Neural cell (in vitro differentiated cells): ENCODE measurements around the gene NCAM1. TPM values are rescaled to one million over a fixed set of nuclear protein-coding genes. Genes with fewer than 3 reads are reported as not detected.

Source experiments
- H2AFZ ChIP-seq: fragments of 200-600, 300-800 bp; sonication (generic), shearing (Covaris generic); 2 replicates; pipeline ENCODE4 v1.6.0; 2014; ENCODE audit warnings: low read depth, mild to moderate bottlenecking, antibody characterized with exemption, low read length, moderate library complexity
- H3F3A ChIP-seq: fragments of 200-600 bp; shearing (Covaris generic); 2 replicates; pipeline ENCODE4 v1.6.1; 2016; ENCODE audit warnings: mild to moderate bottlenecking, moderate library complexity, mixed read lengths, antibody characterized with exemption, low read length; ENCODE audit not compliant: insufficient read depth, poor library complexity, severe bottlenecking
- H3K27ac ChIP-seq: fragments of 200-600, 300-800 bp; sonication (generic), shearing (Covaris generic); 2 replicates; pipeline ENCODE4 v1.5.1; 2014; ENCODE audit warnings: mild to moderate bottlenecking, low read length, moderate library complexity
- H3K27me3 ChIP-seq: fragments of 300-800, 200-600 bp; sonication (generic), shearing (Covaris generic); 2 replicates; pipeline ENCODE4 v1.6.0; 2014; ENCODE audit warnings: mild to moderate bottlenecking, low read depth, low read length, moderate library complexity; ENCODE audit not compliant: insufficient read depth
- H3K36me3 ChIP-seq: fragments of 300-800, 200-600 bp; sonication (generic), shearing (Covaris generic); 2 replicates; pipeline ENCODE4 v1.5.1; 2014; ENCODE audit warnings: mild to moderate bottlenecking, antibody characterized with exemption, low read length, moderate library complexity; ENCODE audit not compliant: insufficient read depth
- H3K4me2 ChIP-seq: fragments of 300-800, 200-600 bp; sonication (generic), shearing (Covaris generic); 2 replicates; pipeline ENCODE4 v1.6.0; 2014; ENCODE audit warnings: mild to moderate bottlenecking, low read length
- H3K4me3 ChIP-seq: fragments of 300-800, 200-600 bp; sonication (generic), shearing (Covaris generic); 2 replicates; pipeline ENCODE4 v1.5.1; 2014; ENCODE audit warnings: mild to moderate bottlenecking, low read length, moderate library complexity
- H3K79me2 ChIP-seq: fragments of 200-600 bp; shearing (Covaris generic); replicated peaks from 2 replicates; pipeline ENCODE4 v1.6.0; 2014; ENCODE audit warnings: mild to moderate bottlenecking, low read length, moderate library complexity; ENCODE audit not compliant: insufficient read depth
- H3K9ac ChIP-seq: fragments of 300-800, 200-600 bp; sonication (generic), shearing (Covaris generic); 2 replicates; pipeline ENCODE4 v1.6.1; 2016; ENCODE audit warnings: mild to moderate bottlenecking, low read length, mixed read lengths
- H3K9me2 ChIP-seq: fragments of 200-600 bp; shearing (Covaris generic); 2 replicates; pipeline ENCODE4 v1.6.1; 2016; ENCODE audit warnings: mild to moderate bottlenecking, low read length, mixed read lengths; ENCODE audit not compliant: insufficient read depth
- H3K9me3 ChIP-seq: fragments of 200-600, 300-800 bp; sonication (generic), shearing (Covaris generic); 2 replicates; pipeline ENCODE4 v1.6.1; 2016; ENCODE audit warnings: mild to moderate bottlenecking, mixed run types, low read length, moderate library complexity, mixed read lengths
- H4K20me1 ChIP-seq: fragments of 200-600 bp; shearing (Covaris generic); 2 replicates; pipeline ENCODE4 v1.6.1; 2016; ENCODE audit warnings: mild to moderate bottlenecking, mixed run types; ENCODE audit not compliant: insufficient read depth
- EP300 ChIP-seq: fragments of 450-650 bp; conservative IDR thresholded peaks from 2 replicates; pipeline ENCODE4 v1.6.1; 2014; ENCODE audit warnings: antibody characterized with exemption, mild to moderate bottlenecking, moderate library complexity; ENCODE audit not compliant: poor library complexity, severe bottlenecking
- EZH2 ChIP-seq: fragments of 200-600, 300-800 bp; shearing (Covaris generic), sonication (generic); IDR thresholded peaks from 2 replicates; pipeline ENCODE4 v1.6.1; 2014; ENCODE audit warnings: antibody characterized with exemption, low read length, borderline replicate concordance, mild to moderate bottlenecking; ENCODE audit not compliant: insufficient read depth, poor library complexity, severe bottlenecking
- MXI1 ChIP-seq: fragments of 450-650 bp; conservative IDR thresholded peaks from 2 replicates; pipeline ENCODE4 v1.6.1; 2014; ENCODE audit warnings: antibody characterized with exemption, mild to moderate bottlenecking; ENCODE audit not compliant: poor library complexity, severe bottlenecking
- POLR2AphosphoS5 ChIP-seq: IDR thresholded peaks from 2 replicates; pipeline ENCODE4 v1.6.1; 2012
- RAD21 ChIP-seq: fragments of 450-650 bp; conservative IDR thresholded peaks from 2 replicates; pipeline ENCODE4 v1.6.1; 2014; ENCODE audit warnings: antibody characterized with exemption, mild to moderate bottlenecking, moderate library complexity
- SMC3 ChIP-seq: fragments of 450-650 bp; conservative IDR thresholded peaks from 2 replicates; pipeline ENCODE4 v1.6.1; 2014; ENCODE audit warnings: antibody characterized with exemption, mild to moderate bottlenecking, moderate library complexity; ENCODE audit not compliant: poor library complexity
- TAF1 ChIP-seq: IDR thresholded peaks from 2 replicates; pipeline ENCODE4 v1.6.1; 2012; ENCODE audit warnings: low read depth
- polyA plus RNA-seq: library from polyadenylated mRNA; depleted of rRNA; stranded (reverse); fragments of >200 nt; gene quantifications from 2 replicates; pipeline ENCODE4 v1.2.3, GENCODE V29; 2014
- TF ChIP-seq, protein P1 (sequence below): IDR thresholded peaks from 2 replicates; pipeline ENCODE4 v1.6.1; 2012; ENCODE audit warnings: borderline replicate concordance
- TF ChIP-seq, protein P2 (sequence below): fragments of 450-650 bp; IDR thresholded peaks from 2 replicates; pipeline ENCODE4 v1.5.1; 2014; ENCODE audit warnings: antibody characterized with exemption, mild to moderate bottlenecking, moderate library complexity; ENCODE audit not compliant: poor library complexity, severe bottlenecking

The NCAM1 gene
- polyA plus RNA-seq, 1 donor from 2014 or later = 120 TPM

DNA sequence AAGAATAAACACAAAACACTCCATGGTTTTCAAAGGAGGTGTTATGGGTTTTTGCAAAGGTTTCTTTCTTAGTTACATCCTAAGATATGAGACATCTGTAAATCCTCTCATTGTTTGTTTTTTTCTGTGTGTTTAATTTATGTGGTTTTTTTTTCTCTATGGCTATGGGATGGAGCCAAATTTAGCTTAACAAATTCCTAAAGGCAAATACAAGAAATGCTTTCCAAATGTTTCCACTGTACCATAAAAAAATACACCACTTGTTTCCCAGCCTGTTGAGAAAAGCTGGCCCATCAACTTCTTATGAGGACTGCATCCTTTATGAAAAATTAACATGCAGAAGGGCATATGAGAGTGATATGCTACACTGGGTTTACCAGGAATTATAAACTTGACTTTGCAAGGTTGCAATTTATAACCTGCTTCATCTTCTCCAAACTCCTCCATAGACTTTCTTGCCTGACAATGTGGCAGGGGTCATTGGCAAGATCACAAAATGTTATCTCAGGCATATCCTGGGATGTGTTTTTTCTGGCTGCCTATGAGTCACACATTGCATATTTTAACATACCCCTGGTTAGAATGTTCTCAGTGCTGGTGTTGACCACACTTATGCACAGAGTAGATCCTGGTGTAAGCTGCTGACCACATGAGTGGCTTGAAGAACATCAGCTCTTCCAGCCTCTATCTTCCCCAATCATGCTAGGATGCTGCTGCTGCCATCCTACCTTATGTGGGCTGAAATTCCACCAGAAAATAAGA, 215.6 kb downstream of the NCAM1 start:
- H2AFZ ChIP-seq = no peak overlapping the region
- TF ChIP-seq RAD21 (no peak), EP300 (no peak), SMC3 (no peak), POLR2AphosphoS5 (no peak), TAF1 (no peak), EZH2 (no peak), MXI1 (no peak)
- TF ChIP-seq, protein P1, sequence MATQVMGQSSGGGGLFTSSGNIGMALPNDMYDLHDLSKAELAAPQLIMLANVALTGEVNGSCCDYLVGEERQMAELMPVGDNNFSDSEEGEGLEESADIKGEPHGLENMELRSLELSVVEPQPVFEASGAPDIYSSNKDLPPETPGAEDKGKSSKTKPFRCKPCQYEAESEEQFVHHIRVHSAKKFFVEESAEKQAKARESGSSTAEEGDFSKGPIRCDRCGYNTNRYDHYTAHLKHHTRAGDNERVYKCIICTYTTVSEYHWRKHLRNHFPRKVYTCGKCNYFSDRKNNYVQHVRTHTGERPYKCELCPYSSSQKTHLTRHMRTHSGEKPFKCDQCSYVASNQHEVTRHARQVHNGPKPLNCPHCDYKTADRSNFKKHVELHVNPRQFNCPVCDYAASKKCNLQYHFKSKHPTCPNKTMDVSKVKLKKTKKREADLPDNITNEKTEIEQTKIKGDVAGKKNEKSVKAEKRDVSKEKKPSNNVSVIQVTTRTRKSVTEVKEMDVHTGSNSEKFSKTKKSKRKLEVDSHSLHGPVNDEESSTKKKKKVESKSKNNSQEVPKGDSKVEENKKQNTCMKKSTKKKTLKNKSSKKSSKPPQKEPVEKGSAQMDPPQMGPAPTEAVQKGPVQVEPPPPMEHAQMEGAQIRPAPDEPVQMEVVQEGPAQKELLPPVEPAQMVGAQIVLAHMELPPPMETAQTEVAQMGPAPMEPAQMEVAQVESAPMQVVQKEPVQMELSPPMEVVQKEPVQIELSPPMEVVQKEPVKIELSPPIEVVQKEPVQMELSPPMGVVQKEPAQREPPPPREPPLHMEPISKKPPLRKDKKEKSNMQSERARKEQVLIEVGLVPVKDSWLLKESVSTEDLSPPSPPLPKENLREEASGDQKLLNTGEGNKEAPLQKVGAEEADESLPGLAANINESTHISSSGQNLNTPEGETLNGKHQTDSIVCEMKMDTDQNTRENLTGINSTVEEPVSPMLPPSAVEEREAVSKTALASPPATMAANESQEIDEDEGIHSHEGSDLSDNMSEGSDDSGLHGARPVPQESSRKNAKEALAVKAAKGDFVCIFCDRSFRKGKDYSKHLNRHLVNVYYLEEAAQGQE = no peak
- TF ChIP-seq, protein P2, sequence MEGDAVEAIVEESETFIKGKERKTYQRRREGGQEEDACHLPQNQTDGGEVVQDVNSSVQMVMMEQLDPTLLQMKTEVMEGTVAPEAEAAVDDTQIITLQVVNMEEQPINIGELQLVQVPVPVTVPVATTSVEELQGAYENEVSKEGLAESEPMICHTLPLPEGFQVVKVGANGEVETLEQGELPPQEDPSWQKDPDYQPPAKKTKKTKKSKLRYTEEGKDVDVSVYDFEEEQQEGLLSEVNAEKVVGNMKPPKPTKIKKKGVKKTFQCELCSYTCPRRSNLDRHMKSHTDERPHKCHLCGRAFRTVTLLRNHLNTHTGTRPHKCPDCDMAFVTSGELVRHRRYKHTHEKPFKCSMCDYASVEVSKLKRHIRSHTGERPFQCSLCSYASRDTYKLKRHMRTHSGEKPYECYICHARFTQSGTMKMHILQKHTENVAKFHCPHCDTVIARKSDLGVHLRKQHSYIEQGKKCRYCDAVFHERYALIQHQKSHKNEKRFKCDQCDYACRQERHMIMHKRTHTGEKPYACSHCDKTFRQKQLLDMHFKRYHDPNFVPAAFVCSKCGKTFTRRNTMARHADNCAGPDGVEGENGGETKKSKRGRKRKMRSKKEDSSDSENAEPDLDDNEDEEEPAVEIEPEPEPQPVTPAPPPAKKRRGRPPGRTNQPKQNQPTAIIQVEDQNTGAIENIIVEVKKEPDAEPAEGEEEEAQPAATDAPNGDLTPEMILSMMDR = no peak
- H3K27me3 ChIP-seq = no peaks in the 10 kb centered on the region
- no peak overlapping the region for H3K27ac ChIP-seq
- H3K79me2 ChIP-seq = peaks cover 27% of the 10 kb centered on the region
- H3K36me3 ChIP-seq = no peaks in the 10 kb centered on the region
- no peak overlapping the region for H3K4me3 ChIP-seq
- no peak overlapping the region for H3K4me2 ChIP-seq
- no peaks in the 10 kb centered on the region for H3K9me2 ChIP-seq
- H3K9me3 ChIP-seq = no peaks in the 10 kb centered on the region
- peaks cover 4% of the 10 kb centered on the region for H4K20me1 ChIP-seq
- no peak overlapping the region for H3K9ac ChIP-seq
- H3F3A ChIP-seq = peaks cover 3% of the 10 kb centered on the region

DNA sequence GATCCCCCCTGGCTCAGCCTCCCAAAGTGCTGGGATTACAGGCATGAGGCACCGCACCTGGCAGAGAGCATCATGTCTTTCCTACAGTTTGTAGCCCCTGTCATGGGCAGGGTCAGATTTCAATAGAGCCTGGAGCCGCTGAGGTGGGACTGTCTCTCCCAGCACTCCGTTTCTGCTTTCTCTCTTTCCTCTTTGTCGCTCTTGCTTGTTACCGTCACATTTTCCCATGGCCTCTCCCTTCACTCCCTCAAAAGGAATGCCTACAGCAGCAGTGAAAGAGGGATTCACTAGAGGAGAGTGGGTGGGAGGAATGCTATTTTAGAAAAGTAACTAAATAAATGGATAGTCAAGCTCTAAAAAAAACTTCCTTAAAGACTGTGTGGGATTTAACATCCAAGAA, 216.5 kb downstream of the NCAM1 start:
- Histone ChIP-seq H3K4me3 (no peak overlapping the region), H3F3A (peaks cover 3% of the 10 kb centered on the region), H3K9me3 (no peaks in the 10 kb centered on the region), H3K9ac (no peak overlapping the region), H2AFZ (no peak overlapping the region), H3K36me3 (no peaks in the 10 kb centered on the region), H4K20me1 (peaks cover 4% of the 10 kb centered on the region), H3K27ac (no peak overlapping the region), H3K4me2 (no peak overlapping the region), H3K9me2 (no peaks in the 10 kb centered on the region), H3K27me3 (no peaks in the 10 kb centered on the region), H3K79me2 (peaks cover 27% of the 10 kb centered on the region)
- no peak for TF ChIP-seq POLR2AphosphoS5
- no peak for TF ChIP-seq MXI1
- no peak for TF ChIP-seq TAF1
- TF ChIP-seq EP300 = no peak
